Putamen (tissue), 1 donor: ENCODE data around the gene MEGF10.
A peak's percentile ranks its signal among the peaks of the same experiment; 100 is the strongest.

Experiments
- DNase-seq: peaks from one replicate; pipeline ENCODE4 v3.0.0-alpha.2; 2016; ENCODE audit warnings: low spot score

Gene MEGF10

DNA sequence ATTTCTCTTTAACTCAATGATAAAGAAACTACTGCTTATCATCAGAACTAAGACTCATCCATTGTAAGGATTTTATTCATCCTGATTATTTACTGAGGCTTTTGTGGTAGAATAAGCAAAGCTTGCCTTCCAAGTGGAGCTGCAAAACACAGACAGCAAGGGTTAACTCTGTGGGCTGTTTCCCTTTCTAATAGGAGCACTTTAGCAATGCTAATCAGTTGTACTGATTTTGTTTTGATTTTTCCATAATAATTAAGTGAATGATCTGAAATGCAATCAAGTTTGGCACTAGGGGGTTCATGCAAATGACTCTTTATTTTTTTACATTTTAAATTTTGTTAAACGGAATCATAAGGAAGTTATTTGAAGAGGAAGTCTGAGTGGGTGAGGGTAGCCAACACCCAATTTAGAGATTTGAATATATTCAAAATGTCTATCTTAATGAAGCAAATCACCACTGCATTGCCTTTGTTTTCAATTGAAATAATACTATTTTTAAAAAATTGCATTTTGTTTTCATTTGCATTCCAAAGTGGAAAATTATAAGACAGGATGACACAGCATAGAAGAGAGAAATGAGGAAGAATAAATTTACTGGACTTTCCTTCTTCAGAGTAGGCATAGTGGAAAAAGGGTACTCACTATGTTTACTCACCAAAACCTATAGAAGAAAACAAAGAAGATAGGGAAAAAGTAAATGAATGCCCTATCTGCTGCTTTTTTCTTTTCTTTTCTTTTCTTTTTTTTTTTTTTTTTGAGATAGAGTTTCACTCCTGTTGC is 36.6 kb downstream of the MEGF10 start:
- DNase-seq: no peak

DNA sequence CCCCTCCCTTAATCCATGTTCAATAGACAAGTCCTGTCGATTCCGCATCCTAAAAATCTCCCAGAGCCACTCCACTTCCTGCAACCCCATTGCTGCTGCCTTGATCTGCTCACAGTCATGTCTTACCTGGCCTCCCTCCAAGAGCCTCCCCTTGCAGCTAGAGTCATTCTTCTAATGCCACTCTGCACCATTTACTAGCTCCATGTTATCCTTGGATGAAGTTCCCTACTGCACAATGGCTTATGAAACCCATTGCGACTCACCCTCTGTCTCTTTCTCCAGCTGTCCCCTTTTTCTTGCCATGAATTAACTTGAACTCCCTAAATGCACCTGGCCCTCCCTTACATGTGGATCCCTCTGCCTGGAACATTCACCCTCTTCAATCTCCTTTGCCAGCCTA is 39.5 kb downstream of the MEGF10 start:
- DNase-seq: no peak

DNA sequence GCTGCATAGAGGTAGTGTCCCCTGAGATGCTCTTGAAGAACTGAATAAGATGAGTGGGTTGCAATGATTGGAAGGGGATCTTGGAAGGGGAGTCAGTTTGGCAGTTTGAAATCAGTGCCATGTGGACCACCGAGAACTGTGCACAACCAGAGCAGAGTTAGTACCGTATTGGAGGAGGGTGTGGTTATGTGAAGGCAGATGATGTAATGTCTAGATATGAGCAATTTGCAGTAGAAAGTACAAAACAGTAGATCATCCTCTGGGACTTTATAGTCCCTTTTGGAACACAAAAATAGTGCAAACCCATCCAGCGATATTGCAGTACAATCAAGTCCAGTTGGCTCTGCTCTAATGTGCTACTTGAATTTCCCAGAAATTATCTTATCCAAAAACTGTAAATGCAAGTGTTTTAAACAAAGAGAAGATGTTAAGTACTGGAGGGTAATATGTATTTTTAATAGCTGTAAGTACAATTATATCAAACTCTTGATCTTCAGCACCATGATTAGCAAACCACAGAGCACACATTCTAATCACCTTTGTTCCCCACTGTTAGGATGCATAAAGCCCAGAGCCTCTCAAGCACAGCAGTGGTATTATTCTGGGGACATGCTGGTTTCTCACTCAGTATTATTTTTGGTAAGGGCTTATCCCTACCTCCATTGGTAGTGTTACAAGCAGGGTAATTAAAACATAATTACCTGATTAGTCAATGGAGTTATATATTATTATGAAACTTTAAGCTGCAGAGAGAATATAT is 41.5 kb downstream of the MEGF10 start:
- DNase-seq: no peak

DNA sequence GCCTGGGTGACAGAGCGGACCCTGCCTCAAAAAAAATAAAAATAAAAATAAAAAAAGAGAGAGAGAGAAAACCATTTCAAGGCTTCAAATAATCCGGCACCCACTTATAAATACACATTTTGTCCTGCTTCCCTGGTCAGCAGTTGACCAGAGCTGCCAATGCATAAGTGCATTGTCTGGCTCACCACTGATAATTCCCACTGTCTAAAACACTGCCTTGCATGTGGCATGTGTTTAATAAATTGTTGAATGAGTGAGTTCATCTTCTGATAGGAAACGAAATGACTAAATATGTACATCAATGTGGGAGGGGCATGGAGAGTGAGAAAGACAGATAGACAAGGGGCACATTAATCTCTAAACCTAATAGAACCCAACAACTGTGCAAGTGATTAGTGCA is 42.9 kb downstream of the MEGF10 start:
- DNase-seq: no peak

DNA sequence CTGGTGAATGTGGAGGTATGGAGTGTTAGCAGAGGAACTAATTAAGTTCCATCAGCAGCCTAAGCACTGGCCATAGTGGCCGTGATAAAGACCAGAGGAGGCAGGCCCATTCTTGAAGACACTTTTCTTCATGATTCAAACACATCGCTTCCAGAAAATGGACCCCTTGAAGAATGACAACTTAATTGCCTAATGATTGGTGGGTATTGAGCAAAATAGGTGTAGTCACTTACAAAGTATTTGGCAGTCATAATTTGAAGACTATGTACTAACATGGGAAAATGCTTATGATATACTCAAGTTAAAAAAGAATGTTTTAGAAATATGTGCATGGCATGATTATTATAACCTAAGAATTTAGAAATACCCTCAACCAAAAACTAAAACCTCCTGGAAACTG is 44.8 kb downstream of the MEGF10 start:
- DNase-seq: no peak

DNA sequence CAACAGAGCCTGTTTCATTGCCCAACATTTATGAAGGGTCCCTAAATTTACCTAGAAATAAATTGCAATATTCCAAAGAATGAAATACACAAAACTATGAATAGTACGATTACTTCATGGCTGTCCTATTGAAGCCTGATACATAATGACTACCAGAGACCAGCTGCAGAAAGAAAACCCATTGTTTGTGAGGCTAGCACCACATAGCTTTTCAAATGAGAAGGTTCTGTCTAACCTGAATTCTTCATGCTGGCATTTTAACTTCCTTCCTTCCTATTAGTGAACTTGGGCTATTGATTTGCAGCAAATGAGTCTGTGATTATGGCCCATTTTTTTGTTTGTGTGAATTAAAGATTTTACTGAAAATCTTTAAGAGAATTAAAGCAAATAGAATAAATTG is 47.3 kb downstream of the MEGF10 start:
- DNase-seq: no peak

DNA sequence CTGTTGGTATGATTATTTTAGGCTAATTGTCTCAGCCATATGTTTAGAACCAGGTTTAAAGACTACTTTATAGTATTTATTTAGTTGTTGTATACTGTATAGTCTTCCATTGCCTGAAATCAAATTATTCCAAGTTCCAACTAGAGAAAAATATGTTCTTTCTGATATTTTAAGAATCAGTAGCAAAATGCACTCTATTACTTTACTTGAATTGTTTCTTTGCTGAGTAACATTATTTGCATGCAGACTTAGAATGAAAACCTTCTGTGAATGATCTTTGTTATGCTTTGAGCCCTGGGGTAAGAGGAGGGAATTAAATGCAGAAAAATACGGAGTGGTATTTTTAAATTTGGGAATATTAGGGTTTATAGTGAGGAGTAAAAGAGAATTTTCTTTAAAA is 47.9 kb downstream of the MEGF10 start:
- DNase-seq: no peak

DNA sequence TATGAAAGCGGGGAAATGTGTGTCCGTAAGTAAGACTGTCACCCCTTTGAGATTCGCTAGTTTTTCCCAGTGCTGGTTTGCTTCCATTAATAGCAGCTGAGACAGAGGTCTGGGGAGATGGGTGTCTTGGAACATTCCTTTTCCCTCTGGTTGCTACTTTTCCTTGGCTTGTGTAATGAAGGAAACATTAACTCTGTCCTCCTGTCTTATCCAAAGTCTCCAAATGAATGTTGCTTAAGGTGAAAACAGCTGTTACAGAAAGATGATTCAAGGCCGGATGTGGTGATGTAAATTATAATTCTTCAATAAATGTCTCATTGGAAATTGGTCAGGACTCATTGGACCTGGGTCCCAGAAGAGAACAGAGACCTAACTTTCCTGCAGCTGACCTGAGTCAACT is 50.0 kb downstream of the MEGF10 start:
- no peak for DNase-seq

DNA sequence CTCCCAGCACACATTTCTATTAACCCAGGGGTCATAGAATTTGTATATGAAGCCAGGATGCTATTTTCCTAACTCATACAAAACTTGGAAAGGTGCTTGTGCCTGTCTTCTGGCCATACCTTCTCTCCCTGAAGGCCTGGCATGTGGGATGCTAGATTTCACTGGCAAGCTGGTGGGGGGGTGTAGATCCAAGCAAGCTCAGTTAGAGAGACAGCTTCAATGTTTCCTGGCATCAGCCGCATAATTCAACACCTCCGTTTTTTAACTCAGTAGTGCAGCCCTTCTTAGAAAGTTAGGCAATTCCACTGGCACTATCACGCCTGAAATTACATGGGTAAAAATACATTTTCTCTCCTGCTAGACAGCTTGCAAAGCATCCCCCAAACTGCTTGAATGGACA is 51.8 kb downstream of the MEGF10 start:
- DNase-seq: no peak

DNA sequence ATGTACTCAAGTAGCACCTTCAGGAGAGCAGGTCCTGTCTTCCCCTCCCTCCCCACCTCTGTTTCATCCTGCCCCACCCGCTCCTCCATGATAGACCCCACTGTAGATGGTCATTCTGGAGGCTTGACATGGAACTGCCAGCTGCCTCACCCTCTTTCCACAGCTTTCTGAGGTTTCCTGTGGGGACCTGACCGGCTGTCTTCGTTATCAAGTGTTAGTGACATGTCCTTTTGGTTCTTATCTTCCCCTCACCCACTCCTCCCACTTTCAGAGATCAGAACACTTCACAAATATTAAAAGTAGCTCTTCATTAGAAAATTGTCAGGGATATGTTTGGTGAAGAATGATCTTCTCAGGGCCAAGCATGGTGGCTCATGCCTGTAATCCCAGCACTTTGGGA is 52.7 kb downstream of the MEGF10 start:
- no peak for DNase-seq

DNA sequence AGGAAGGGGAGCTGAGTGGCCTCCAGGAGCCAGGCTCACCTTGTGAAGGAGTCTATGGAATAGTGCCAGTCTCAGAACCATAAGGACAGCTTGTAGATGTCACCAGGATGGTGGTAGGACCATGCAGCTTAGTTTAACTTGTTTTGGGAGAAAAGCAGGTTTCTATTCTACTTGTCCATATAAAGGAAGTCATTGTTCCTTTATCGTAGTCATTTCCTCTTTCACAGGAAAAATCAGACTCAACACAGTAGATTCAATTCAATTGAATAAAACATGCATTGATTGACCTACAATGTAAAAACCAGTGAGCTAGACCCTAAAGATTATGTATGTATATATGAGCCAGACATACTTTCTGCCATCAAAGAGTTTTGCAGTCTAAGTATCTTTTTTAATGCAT is 53.3 kb downstream of the MEGF10 start:
- no peak for DNase-seq

DNA sequence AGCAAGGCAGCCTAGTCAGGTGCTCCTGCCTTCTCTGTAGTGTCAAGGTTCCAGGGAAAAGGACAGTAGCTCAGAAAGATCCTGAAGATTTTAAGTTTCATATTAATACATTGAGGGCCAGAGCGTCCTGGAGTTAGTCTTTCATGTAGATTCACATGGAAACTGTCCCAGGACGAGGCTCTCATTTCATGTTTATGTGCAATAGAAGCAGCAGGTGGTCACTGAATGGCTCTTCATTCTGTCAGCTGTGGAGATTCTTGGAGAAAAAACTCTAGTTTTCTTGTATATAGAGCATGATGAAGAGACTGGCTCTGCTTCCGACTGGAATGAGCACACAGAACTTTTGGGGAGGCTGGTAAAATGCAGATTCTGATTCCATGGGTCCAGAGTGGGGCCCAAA is 54.3 kb downstream of the MEGF10 start:
- DNase-seq: no peak

DNA sequence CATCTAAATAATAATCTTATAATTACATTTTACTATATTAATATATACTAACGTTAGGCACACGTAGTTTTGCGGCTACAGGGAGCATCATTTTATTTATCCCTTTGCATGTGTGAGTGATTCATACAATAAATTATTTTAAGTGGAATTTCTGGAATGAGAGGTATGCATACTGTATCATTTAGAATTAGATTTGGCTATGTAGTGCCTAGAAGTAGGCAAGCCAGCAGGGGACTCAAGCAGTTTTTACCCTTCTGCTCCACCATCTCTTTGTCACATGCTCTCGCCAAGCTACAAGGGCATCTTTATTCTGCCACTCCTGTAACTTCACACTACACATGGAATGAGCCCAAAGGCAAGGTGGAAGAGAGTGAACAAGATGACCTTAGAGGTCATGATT is 60.8 kb downstream of the MEGF10 start:
- DNase-seq: no peak

DNA sequence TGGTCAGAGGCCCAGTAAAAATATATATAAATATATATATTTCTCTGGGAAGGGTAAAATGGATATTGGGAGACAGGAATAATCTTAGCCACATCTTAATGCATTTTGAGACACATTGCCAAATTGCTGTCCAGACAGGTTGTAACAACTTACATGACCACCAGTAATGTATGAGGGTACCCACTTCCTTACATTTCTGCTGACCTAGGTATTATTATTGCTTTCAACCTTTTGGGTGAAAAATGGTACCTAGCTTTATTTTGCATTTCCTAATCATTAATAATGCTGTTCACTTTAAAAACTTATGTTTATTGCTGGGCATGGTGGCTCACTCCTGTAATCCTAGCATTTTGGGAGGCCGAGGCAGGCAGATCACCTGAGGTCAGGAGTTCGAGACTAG is 61.5 kb downstream of the MEGF10 start:
- DNase-seq: no peak

DNA sequence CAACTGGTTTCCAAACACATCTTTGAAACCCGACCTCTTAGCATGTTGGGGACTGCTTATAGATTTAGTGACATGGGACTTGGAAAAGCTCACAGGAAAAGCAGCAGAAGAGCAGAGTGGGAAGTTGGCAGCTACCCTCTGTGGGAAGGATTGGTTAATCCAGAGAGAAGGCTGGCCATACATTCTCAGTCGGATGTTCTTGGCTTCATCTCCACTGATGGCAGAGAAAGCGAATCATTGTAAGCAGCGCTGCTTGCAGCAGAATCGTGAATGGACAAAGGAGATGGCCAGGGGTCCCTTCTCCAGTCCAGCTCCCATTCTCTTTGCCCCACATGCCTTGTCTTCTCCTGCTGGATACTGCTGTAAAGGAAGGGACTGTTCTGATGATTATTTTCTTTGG is 62.7 kb downstream of the MEGF10 start:
- peak; percentile 70 for DNase-seq

DNA sequence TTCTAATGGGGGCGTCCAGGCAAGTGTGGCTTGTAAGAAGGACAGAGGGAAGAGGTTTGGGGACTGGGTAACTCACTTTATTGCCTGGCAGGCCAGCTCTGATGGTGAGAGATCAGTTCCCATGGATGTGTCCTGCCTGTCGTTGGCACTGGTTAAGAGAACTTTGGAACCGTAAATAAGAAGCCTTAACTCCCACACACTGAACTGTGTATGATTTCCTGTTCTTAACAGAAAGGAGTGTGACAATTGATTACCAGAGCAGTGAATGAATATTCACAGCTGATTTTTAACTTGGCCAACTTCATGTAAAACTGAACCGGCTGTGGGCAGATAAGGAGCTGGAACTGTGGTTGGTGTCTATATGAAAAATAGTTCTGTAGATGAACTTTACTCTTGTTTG is 63.2 kb downstream of the MEGF10 start:
- no peak for DNase-seq

DNA sequence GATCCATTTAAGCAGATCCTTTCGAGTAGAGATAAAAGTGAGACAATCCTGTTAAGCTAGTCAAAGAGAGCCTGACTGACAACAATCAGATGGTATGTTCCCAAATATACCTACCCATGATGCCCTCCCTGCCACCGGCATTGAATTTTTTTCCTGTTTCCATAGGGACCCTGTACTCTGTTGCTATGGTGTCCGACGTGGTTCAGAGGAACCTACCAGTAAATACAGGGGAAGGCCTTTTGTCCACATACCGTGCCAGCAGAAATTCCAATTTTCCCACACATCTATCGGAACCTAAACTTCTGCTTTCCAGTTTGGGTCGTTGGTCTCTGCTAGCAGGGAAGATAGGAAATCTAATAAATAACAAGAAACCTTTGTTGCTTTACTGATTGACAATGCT is 64.7 kb downstream of the MEGF10 start:
- no peak for DNase-seq

DNA sequence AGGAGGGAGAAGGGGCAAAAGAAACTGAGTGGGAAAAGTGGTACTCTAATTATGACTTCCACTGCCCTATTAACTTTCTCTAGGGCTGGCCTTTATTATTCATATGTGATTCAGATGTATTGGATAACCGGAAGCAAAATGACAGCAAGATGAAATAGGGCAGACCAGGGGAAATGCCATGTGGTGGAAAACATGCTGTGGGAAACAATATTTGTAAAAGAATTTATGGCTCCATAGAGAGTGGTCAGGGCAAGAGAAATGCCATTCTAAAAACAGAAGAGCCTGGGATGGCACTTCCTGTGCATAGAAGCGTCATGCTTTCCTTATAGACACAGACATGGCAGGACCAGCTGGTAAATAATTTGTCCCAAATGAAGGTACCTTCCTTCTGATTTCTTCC is 67.7 kb downstream of the MEGF10 start:
- DNase-seq: no peak

DNA sequence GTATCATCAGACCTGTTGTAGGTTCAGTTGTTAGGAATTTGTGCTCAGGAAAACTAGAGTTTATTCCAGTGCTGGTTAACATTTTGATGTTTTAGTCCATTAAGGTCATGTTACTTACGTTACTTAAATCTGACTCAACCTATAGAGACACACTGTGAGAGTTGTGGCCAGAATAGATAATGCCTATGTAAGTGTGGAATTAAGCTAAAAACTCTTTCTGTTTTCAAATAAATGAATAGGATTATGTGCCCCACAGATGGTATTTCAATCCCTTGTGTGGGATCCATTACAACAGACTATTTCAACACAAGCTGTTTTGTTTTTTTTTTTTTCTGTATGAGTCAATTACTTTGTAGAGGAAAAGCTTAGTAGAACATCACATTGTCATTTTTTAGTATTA is 68.1 kb downstream of the MEGF10 start:
- DNase-seq: no peak

DNA sequence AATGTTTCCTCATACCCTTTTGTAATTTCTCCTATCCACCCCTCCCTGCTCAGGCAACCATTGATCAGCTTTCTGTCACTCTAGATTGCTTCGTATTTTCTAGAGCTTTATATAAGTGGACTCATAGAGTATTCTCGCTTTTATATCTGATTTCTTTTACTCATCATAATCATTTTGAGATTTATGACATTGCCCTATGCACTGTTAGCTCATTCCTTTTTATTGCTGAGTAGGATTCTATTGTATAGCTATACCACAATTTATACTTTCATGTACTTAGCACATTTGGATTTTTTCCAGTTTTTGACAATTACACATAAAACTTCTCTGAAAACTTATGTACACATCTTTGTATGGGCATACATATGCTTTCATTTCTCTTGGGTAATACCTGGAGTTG is 68.9 kb downstream of the MEGF10 start:
- no peak for DNase-seq

DNA sequence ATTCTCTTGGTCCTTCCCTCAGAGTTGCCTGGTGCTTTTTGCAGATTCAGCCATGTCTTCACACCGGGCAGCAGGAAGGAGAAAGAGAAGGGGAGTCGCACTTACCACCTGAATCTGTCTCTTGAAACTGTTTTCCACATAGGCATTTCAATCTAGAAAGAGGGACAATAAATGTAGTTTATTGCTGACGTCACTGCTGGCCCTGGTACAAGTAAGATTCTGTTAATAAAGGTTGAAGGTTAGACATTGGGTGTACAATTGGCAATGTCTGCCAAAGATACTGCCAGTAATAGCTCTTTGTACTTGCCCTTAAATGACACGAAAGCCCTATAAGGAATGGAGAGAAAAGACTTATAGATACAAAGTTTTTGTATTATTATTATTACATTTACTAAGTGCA is 72.8 kb downstream of the MEGF10 start:
- no peak for DNase-seq

DNA sequence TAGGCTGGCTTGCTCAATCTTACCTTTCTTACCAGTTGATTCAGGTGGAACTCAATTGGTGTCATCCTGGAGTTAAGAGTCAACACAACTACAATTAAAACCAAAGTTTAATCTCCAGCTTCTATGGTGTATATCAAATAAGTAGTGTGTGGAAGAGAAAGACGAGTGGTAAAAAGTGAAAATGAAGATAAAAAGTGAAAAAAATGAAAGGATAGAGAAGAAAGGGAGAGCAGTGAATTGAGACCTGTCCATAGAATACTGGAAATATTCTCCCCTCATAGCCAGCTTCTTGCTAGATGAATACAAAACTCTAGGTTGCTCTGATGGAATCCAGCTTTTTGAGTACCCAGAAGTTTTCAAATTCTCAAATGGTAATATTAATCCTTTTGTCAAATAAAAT is 76.4 kb downstream of the MEGF10 start:
- DNase-seq: no peak

DNA sequence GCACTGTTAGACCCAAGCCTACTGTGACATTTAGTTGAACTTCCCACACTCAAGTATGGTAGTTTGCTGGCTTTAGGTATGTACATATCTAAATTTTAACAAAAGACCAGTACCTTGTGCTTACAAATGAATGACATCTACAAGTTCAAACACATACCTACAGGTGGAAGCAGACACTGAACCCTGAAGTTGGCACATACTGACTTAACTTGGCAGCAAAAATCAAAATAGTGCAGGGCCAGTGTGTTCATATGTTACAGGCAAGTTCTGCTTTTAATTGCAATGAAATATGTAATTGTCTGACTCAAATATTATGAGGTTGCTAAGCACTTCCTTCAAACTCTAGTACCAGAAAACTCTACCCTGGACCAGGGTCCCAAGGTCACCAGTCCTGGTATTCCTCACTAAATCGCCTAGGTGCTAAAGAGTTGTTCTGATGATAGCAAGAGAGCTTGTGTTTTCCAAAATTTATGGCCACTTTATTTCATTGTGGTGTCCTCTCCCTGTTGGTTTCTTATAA is 77.4 kb downstream of the MEGF10 start:
- DNase-seq: no peak

DNA sequence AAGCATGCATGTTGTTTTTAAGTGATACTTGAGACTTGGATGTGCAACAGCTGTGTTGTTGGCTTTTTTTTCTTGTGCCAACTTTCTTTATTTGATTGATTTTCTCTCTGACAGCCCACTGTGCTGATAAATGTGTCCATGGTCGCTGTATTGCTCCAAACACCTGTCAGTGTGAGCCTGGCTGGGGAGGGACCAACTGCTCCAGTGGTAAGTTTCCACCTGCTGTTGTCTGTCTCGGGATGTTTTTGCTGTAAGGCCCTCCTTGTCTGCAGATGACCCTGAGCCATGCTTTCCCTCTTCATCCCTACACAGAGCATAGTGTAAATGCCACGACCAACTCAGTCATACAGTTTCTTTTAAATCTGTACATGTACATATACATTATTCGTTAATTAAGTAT is 79.2 kb downstream of the MEGF10 start:
- no peak for DNase-seq
